Measurements from ENCODE around the gene TMEM178B.

DNA sequence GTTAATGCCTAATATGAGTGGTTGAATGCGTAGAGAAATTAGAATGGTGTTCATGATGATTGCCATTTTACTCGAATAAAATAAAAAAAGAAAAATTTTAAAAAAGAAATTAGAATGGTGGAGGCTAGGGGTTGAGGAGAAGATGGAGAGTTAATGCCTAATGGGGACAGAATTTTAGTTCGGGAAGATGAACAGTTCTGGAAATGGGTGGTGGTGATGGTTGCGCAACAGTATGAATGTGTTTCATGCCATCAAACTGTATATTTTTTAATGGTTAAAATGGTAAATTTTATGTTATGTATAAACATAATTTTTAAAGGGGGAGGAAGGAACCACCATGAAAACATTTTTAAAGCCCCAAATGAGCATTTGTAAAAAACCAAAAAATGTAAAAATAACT, 337.3 kb downstream of the TMEM178B start:
- TF ChIP-seq, protein P1, sequence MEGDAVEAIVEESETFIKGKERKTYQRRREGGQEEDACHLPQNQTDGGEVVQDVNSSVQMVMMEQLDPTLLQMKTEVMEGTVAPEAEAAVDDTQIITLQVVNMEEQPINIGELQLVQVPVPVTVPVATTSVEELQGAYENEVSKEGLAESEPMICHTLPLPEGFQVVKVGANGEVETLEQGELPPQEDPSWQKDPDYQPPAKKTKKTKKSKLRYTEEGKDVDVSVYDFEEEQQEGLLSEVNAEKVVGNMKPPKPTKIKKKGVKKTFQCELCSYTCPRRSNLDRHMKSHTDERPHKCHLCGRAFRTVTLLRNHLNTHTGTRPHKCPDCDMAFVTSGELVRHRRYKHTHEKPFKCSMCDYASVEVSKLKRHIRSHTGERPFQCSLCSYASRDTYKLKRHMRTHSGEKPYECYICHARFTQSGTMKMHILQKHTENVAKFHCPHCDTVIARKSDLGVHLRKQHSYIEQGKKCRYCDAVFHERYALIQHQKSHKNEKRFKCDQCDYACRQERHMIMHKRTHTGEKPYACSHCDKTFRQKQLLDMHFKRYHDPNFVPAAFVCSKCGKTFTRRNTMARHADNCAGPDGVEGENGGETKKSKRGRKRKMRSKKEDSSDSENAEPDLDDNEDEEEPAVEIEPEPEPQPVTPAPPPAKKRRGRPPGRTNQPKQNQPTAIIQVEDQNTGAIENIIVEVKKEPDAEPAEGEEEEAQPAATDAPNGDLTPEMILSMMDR (IDR thresholded peaks at IDR 0.05), result no peak
- no peak for TF ChIP-seq EZH2 (IDR thresholded peaks at IDR 0.05; ENCODE audit: borderline replicate concordance, insufficient read depth, low read depth, low read length, poor library complexity, severe bottlenecking)

All from B cell (primary cell).